Skeletal muscle satellite cell (primary cell): ENCODE results near the gene ZNF157.

ENCODE experiments used
- H3K27me3 ChIP-seq: 2 replicates; pipeline ENCODE4 v1.7.0; 2013; ENCODE audit warnings: low read length; ENCODE audit not compliant: control insufficient read depth, insufficient read depth
- H3K36me3 ChIP-seq: 2 replicates; pipeline ENCODE4 v1.7.0; 2013; ENCODE audit warnings: mild to moderate bottlenecking, control low read depth, low read length; ENCODE audit not compliant: insufficient read depth
- H3K4me1 ChIP-seq: 2 replicates; pipeline ENCODE4 v1.7.0; 2013; ENCODE audit warnings: low read length; ENCODE audit not compliant: control insufficient read depth, insufficient read depth
- H3K4me2 ChIP-seq: 2 replicates; pipeline ENCODE4 v1.7.0; 2013; ENCODE audit warnings: mild to moderate bottlenecking, low read length
- H3K4me3 ChIP-seq: 2 replicates; pipeline ENCODE4 v1.7.0; 2013; ENCODE audit warnings: low read length
- H3K9ac ChIP-seq: 2 replicates; pipeline ENCODE4 v1.7.0; 2013; ENCODE audit warnings: mild to moderate bottlenecking, low read depth, low read length, moderate library complexity
- H3K9me3 ChIP-seq: replicated peaks from 2 replicates; pipeline ENCODE4 v1.7.0; 2013; ENCODE audit warnings: mild to moderate bottlenecking, control low read depth, low read length
- small RNA-seq: library from RNA; depleted of rRNA; stranded (forward); fragments of <200 nt; gene quantifications from one replicate; pipeline ENCODE3, GENCODE V24; 2012

ZNF157 gene

DNA sequence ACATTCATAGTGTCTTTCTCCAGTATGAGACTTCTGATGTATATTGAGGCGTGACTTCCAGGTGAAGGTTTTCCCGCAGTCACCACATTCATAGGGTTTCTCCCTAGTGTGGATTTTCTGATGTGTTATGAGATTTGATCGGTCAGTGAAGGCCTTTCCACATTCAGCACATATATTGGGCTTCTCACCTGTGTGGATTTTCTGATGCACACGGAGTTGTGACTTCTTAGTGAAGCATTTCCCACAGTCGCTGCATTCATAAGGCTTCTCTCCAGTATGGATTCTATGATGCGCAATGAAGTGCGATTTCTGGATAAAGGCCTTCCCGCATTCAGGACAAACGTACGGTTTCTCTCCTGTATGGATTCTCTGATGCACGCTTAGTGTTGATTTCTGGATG lies 77.2 kb downstream of the ZNF157 start:
- Histone ChIP-seq H3K36me3 (peaks cover 40% of the 10 kb centered on the region), H3K9ac (no peak overlapping the region), H3K4me1 (no peaks in the 10 kb centered on the region), H3K27me3 (no peaks in the 10 kb centered on the region), H3K4me3 (no peak overlapping the region), H3K9me3 (peaks cover 48% of the 10 kb centered on the region), H3K4me2 (no peak overlapping the region)

GRCh38 chrX:47448165-47448806 lies 77.9 kb downstream of the ZNF157 start:
- Histone ChIP-seq H3K36me3 (peaks cover 44% of the 10 kb centered on the region), H3K9ac (no peak overlapping the region), H3K4me1 (no peaks in the 10 kb centered on the region), H3K9me3 (peaks cover 48% of the 10 kb centered on the region), H3K4me2 (no peak overlapping the region), H3K4me3 (no peak overlapping the region), H3K27me3 (no peaks in the 10 kb centered on the region)

DNA sequence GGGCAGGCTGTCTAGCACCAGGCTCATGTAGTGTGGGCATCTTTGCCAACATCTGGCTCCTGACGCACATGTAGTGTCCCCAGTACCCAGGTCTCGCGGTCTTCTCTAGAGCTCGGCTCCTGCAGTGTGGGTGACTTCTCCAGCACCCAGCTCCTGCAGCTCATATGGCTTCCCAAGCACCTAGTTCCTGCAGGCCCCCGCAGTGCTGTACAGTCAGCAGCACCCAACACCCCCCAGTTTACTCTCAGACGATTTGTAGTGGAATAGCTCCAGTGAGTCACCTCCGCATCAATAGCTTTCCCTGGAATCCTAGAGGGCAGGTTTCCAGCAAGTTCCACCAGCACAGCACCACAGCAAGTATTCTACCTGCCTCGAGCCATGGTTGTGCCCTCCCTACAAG lies 81.7 kb downstream of the ZNF157 start:
- no peaks in the 10 kb centered on the region for H3K27me3 ChIP-seq
- no peaks in the 10 kb centered on the region for H3K4me1 ChIP-seq
- H3K9me3 ChIP-seq, result peaks cover 40% of the 10 kb centered on the region
- no peak overlapping the region for H3K4me3 ChIP-seq
- H3K36me3 ChIP-seq, result peaks cover 53% of the 10 kb centered on the region
- no peak overlapping the region for H3K4me2 ChIP-seq
- no peak overlapping the region for H3K9ac ChIP-seq

- Histone ChIP-seq H3K9me3 (peaks cover 7% of the 10 kb centered on the region), H3K27me3 (no peaks in the 10 kb centered on the region), H3K9ac (no peak overlapping the region), H3K36me3 (peaks cover 22% of the 10 kb centered on the region), H3K4me3 (no peak overlapping the region), H3K4me2 (no peak overlapping the region), H3K4me1 (no peaks in the 10 kb centered on the region)
Observed at GRCh38 chrX:47456080-47456479, 85.7 kb downstream of the ZNF157 start.

DNA sequence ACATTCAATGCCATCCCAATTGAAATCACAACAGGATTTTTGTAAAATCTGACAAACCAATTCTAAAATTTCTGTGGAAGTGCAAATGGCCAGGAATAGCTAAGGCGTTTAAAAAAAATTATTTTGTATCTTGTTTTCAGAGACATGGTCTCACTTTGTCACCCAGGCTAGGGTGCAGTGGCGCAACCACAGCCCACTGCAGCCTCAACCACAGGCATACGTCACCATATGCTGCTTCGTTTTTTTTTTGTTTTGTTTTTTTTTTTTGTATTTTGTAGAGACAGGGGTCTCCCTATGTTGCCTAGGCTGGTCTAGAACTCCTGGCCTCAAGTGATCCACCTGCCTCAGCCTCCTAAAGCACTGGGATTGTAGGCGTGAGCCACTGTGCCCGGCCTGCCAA lies 88.2 kb downstream of the ZNF157 start:
- Histone ChIP-seq H3K9ac (no peak overlapping the region), H3K9me3 (no peaks in the 10 kb centered on the region), H3K4me1 (no peaks in the 10 kb centered on the region), H3K27me3 (no peaks in the 10 kb centered on the region), H3K4me2 (no peak overlapping the region), H3K4me3 (no peak overlapping the region), H3K36me3 (peaks cover 10% of the 10 kb centered on the region)

GRCh38 chrX:47460561-47460960 lies 90.2 kb downstream of the ZNF157 start:
- H3K36me3 ChIP-seq, result peaks cover 7% of the 10 kb centered on the region
- H3K9me3 ChIP-seq, result no peaks in the 10 kb centered on the region
- no peak overlapping the region for H3K4me2 ChIP-seq
- H3K4me3 ChIP-seq, result no peak overlapping the region
- no peaks in the 10 kb centered on the region for H3K4me1 ChIP-seq
- H3K27me3 ChIP-seq, result no peaks in the 10 kb centered on the region
- H3K9ac ChIP-seq, result no peak overlapping the region

Small RNAs within 50 kb of the gene (small RNA-seq; reads per million reads assigned to genes)
- 0.84 reads per million, percentile 20 among the genes with 10 or more reads in this experiment for gene SNORA11C
